Activated T-helper 9 cell treated with anti-CD3 and anti-CD28 coated beads, Interleukin-2, amount 50 U/mL, for 16 hours (primary cell): ENCODE measurements around the gene ERMAP.
"Not testable (repeated sequence)": the region's sequence is repeated elsewhere in the genome, so short reads cannot be mapped to it uniquely, and the experiment has no call there.

Source experiments
- DNase-seq: peaks from one replicate; pipeline ENCODE4 v3.0.0-alpha.2; 2020; ENCODE audit warnings: low read depth

Gene ERMAP

GRCh38 chr1:42807056-42807668 is 9.8 kb upstream of the ERMAP start:
- no peak for DNase-seq

DNA sequence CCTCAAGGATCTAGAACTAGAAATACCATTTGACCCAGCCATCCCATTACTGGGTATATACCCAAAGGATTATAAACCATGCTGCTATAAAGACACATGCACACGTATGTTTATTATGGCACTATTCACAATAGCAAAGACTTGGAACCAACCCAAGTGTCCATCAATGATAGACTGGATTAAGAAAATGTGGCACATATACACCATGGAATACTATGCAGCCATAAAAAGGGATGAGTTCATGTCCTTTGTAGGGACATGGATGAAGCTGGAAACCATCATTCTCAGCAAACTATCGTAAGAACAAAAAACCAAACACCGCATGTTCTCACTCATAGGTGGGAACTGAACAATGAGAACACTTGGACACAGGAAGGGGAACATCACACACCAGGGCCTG is 2.1 kb upstream of the ERMAP start:
- DNase-seq, result not testable (repeated sequence)

DNA sequence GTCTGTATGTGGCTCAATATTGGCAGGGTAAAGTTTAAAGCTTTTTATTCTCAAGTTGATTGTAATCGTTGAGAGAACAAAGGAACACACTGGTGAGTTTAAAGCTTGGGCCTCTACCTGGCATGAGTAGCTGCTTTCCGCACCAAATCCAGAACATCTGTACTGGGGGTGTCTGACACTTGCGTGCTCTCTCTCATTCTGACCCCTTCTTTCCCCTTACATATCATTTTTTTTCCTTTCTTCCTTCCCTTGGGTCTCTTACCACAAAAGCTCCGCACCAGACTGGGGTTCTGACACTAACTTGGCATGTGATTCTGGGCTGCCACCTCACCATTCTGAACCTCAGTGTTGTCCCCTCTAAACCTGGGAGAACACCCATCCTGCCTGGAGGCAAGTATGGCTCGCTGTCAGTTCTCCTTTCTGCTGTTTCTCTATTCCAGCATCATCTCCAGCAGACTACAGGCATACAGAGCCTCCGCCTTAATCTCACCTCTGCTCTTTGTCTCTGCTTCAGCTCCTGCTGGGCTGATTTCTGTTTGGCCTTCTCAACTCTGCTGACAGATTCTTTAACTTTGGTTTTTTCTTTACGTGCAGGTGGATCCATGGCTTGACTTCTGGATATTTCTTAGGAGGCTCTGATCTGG is 859 bp upstream of the ERMAP start:
- no peak for DNase-seq

DNA sequence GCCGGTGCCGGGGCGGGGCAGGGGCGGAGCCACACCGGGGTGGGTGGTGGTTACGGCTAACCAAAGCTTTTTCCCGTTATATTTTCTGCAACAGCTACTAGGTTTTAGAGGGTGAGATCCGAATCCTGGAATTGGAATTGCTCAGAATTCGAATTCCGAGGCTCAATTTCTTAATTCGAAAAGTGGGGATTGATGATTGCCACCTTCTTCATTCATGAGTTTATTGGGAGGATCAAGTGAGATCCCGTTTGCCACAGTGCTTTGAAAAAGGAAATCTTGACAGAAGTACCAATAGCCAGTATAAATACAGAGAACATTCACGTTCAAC is 482 bp downstream of the ERMAP start:
- no peak for DNase-seq

DNA sequence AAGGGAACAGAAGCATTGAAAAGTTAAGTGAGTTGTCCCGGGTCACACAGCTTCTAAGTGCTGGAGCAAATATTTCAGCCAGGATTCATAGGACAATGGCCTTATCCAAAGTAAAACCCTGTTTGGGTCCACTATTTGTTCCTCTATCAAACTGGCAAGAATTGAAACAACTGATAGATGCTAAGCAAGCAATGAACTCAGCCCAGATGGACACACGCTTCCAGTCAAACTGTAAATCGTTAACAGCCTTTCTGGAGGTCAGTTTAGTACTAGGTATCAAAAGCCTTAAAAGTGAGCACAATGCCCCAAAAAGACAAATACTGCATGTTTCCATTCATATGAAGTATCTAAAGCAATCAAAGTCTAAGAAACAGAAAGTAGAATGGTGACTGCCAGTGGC is 1.1 kb downstream of the ERMAP start:
- no peak for DNase-seq

- DNase-seq, result no peak
Measured at GRCh38 chr1:42820813-42821212, 3.9 kb downstream of the ERMAP start.

DNA sequence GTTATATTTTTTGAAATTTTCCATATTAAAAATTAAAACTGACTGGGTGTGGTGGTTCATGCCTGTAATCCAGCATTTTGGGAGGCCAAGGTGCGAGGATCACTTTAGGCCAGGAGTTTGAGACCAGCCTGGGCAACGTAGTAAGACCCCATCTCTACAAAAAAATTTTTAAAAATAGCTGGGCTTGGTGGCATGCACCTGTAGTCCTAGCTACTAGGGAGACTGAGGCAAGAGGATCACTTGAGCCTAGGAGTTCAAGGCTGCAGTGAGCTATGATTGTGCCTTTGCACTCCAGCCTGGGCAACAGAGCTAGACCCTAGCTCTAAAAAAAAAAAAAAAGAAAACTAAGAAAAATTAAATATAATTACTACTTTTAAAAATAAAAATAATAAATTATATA is 4.8 kb downstream of the ERMAP start:
- no peak for DNase-seq

DNA sequence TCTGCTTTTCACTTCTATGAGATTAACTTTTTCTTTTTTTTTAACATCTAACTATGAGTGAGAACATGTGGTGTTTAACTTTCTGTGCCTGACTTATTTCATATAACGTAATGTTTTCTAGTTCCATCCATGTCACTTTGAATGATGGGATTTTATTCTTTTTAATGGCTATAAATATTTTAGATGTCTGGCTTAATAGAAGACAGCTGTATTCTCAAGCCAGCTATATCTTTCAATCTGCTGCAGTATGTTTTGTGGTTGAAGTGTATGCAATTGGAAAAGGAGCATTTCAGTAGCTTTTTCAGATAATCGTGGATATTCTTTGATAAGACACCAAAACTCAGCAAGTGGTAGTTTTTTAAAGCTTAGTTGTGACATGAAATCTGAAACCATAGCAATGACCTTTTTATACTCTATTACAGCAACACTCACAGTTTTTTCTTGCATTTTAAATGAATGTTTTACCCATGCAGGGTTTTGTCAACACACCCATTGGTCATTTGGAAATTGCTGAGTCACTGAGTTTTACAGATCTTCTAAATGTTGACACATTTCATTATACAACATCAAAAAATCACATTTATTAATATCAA is 6.0 kb downstream of the ERMAP start:
- DNase-seq, result no peak

- no peak for DNase-seq
Measured at GRCh38 chr1:42824481-42825035, 7.6 kb downstream of the ERMAP start.

GRCh38 chr1:42825036-42825851 is 8.3 kb downstream of the ERMAP start:
- no peak for DNase-seq

- no peak for DNase-seq
Measured at GRCh38 chr1:42830631-42831030, 13.7 kb downstream of the ERMAP start.

GRCh38 chr1:42831273-42831672 is 14.4 kb downstream of the ERMAP start:
- no peak for DNase-seq

DNA sequence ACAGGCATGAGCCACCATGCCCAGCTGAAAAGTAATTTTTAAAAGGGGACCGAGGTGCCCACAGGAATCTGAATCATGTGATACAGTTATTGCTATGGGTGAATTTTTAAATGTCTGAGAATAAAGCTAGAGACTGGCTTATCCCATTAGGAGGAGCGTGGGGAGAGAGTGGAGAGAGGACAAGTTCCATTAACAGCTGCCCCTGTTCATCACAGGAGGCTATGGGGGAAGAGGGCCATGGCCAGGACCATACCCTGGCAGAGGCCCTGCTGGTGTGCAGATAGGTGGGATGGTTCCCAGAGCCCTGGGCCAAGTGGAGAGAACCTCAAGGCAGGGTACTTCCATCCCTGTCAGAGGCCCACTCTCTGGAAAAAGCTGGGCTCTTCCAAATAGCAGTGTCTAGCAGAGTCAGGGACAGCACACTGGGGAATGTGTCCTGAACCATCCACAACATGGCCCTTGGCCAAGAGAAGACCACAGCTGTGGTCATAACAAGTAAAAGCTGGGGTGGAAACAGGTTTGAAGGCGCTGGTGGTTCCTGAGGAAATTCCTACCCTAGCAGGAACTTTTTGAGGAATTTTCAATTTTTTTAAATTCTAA is 15.8 kb downstream of the ERMAP start:
- DNase-seq, result no peak

- DNase-seq, result no peak
Measured at GRCh38 chr1:42833981-42834380, 17.1 kb downstream of the ERMAP start.

- no peak for DNase-seq
Measured at GRCh38 chr1:42834803-42835202, 17.9 kb downstream of the ERMAP start.

GRCh38 chr1:42835422-42835821 is 18.5 kb downstream of the ERMAP start:
- no peak for DNase-seq

- DNase-seq, result no peak
Measured at GRCh38 chr1:42837709-42838108, 20.8 kb downstream of the ERMAP start.

- no peak for DNase-seq
Measured at GRCh38 chr1:42838482-42839190, 21.7 kb downstream of the ERMAP start.

DNA sequence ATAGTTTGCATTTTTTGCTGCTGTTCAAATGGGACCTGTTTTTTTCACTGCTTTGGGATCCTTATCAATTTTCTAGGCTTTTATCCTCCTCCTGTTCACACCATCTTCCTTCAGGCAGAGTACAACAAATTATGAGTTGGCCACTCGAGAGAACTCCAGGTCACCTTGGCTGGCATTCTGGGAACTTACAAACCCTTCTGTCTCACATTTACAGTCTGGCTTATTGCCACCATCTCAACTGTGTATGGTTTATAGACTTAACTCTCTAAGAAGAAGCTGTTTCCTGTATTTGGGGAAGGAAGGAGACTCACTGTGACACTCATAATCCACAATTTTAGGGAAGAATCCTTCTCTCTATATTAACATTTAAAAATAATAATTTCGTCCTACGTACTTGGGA is 24.1 kb downstream of the ERMAP start:
- no peak for DNase-seq

DNA sequence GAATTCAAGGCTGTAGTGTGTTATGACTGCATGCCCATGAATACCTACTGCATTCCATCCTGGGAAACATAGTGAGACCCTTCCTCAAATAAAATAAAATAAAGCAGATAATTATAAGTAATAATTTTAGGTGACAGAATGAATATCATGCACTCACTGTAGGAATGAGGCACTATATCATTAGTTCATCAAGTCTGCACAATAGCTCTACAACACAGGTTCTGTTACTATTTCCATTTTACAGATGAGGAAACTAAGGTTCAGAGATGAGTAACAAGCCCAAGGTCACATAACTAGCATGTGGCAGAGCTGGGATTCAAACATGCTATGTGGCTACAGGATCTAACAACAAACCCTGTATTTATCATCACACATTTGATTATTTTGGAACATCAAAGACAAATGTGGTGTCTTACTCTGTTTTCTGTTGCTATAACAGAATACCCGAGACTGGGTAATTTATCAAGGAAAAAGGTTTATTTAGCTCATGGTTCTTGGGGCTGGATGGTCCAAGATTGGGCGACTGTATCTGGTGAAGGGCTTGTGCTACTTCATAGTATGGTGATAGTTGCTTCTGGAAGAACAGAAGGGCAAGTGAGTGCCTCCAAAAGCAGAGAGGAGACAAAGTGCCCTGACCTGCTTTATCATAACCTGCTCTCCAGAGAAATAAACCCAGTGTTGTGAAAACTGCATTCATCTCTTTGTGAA is 24.7 kb downstream of the ERMAP start:
- no peak for DNase-seq

GRCh38 chr1:42844592-42845140 is 27.7 kb downstream of the ERMAP start:
- no peak for DNase-seq
